Measurements from ENCODE around the gene TMEM50B.

DNA sequence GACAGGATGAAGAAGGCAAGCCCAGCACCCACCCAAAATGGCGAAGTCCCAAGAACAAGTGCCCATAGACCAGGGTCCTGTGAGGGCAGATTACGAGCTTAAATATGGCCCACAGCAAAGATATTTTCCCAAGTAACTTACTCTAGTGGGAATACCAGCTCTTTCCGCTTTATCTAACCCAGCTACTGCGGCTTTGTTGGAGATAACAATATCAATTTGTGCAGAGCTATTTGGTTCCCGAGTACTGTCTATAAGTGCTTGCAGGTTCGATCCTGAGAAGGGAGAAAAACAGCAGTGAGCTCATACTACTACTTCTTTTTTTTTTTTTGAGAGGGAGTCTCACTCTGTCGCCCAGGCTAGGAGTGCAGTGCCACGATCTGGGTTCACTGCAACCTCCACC is 26.1 kb upstream of the TMEM50B start:
- TF ChIP-seq, protein P1, sequence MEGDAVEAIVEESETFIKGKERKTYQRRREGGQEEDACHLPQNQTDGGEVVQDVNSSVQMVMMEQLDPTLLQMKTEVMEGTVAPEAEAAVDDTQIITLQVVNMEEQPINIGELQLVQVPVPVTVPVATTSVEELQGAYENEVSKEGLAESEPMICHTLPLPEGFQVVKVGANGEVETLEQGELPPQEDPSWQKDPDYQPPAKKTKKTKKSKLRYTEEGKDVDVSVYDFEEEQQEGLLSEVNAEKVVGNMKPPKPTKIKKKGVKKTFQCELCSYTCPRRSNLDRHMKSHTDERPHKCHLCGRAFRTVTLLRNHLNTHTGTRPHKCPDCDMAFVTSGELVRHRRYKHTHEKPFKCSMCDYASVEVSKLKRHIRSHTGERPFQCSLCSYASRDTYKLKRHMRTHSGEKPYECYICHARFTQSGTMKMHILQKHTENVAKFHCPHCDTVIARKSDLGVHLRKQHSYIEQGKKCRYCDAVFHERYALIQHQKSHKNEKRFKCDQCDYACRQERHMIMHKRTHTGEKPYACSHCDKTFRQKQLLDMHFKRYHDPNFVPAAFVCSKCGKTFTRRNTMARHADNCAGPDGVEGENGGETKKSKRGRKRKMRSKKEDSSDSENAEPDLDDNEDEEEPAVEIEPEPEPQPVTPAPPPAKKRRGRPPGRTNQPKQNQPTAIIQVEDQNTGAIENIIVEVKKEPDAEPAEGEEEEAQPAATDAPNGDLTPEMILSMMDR (IDR thresholded peaks at IDR 0.05; ENCODE audit: low read length), result no peak
- no peak for TF ChIP-seq EZH2phosphoT487 (IDR thresholded peaks at IDR 0.05; ENCODE audit: low read length)
